HG02981 (cell line): Measurements from ENCODE around the gene RBM19.
"Not testable (repeated sequence)": the region's sequence is repeated elsewhere in the genome, so short reads cannot be mapped to it uniquely, and the experiment has no call there.

Experiments used
- ATAC-seq: cut with Tn5 transposase; IDR thresholded peaks from one replicate; pipeline ENCODE4 v1.9.1; 2021; ENCODE audit warnings: mild to moderate bottlenecking, moderate library complexity; ENCODE audit not compliant: unreplicated experiment

Gene RBM19, protein sequence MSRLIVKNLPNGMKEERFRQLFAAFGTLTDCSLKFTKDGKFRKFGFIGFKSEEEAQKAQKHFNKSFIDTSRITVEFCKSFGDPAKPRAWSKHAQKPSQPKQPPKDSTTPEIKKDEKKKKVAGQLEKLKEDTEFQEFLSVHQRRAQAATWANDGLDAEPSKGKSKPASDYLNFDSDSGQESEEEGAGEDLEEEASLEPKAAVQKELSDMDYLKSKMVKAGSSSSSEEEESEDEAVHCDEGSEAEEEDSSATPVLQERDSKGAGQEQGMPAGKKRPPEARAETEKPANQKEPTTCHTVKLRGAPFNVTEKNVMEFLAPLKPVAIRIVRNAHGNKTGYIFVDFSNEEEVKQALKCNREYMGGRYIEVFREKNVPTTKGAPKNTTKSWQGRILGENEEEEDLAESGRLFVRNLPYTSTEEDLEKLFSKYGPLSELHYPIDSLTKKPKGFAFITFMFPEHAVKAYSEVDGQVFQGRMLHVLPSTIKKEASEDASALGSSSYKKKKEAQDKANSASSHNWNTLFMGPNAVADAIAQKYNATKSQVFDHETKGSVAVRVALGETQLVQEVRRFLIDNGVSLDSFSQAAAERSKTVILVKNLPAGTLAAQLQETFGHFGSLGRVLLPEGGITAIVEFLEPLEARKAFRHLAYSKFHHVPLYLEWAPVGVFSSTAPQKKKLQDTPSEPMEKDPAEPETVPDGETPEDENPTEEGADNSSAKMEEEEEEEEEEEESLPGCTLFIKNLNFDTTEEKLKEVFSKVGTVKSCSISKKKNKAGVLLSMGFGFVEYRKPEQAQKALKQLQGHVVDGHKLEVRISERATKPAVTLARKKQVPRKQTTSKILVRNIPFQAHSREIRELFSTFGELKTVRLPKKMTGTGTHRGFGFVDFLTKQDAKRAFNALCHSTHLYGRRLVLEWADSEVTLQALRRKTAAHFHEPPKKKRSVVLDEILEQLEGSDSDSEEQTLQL

DNA sequence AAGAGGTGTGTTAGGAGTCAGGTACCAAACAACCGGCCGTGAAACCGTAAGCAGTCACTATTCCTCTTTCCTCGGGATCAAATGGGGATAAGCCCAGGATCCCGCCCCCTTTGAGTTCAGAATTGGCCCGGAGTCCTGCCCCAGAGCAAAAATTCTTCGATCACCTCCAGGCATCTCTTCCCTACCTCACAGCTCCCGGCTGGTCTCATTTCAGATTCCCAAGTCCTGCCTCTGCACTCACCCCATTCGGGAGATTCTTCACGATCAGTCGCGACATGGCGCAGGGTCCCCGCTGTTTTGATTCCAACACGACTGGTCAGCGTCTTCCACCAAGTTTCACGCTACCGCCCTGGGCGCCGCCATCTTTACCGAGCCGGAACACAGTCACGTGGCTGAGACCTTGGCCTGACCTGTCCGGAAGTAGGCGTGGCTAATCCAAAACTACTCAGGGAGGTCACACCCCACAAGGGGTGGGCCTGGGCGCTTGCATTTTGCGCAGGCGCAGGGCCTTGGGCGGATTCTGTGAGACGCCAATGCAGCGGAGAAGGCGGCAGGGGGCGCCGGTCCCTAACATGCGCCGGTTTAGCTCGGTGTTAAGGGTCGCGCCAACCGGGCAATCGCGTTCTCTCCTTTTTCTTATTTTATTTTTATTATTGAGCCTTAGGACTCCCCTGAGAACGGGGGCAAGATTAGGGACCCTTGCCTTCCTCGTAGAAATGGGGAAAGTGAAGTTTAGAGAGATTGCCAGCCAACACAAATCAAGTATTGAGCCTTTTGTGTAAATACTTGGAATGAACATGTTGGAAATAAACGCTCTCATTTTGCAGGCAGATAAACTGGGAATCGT is at the start of gene RBM19:
RBM19 (minus strand) TSS at position 375 of the 847 bp plus-strand sequence; CDS start at position 277, 98 bp downstream.
- ATAC-seq, result peak; percentile 94

DNA sequence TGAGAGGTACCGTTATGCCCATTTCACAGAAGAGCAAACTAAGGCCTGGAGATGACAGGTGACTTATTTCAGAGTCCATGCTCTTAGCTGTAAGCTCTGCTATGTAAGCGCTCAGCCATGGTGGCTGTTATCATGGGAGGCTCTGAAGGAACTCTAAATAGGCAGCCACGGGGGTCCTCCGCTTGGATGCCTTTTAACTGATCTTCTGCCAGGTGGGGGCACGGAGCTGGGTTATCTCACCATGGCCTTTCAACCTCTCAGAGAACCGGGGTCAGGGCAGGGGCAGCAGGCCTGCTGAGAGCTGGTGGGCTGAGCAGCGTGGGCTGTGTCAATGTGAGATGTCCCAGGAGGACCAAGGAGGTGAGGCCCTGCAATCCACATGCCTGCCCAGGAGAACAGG is 49.7 kb upstream of the RBM19 start:
- ATAC-seq, result no peak

DNA sequence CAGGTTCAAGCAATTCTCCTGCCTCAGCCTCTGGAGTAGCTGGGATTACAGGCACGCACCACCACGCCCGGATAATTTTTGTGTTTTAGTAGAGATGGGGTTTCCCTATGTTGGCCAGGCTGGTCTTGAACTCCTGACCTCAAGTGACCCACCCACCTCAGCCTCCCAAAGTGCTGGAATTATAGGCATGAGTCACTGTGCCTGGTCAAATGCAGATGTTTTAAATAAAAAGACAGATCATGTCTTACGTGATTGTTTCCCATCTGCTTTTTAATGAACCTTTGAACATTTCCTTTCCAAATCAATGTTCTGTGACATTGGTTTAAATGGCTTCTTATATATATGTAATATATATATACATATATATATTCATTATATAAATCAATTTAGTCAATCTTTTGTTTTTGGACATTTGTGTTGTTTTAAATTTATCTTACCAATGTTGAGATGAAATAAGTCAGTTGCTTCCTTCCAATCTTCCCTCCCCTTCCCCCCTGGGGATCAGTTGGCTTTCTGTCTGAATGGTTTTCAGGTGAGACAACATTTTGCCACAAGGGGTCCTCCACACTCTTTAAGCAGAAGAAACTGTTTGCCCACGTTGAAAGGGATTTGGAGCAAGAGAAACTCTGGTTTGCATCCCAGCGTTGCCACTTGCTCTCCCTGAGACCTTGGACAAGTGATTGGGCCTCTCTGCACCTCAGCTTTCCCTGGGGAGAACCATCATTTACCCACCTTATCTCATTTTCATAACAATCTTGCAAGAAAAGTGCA is 47.6 kb upstream of the RBM19 start:
- ATAC-seq, result no peak

DNA sequence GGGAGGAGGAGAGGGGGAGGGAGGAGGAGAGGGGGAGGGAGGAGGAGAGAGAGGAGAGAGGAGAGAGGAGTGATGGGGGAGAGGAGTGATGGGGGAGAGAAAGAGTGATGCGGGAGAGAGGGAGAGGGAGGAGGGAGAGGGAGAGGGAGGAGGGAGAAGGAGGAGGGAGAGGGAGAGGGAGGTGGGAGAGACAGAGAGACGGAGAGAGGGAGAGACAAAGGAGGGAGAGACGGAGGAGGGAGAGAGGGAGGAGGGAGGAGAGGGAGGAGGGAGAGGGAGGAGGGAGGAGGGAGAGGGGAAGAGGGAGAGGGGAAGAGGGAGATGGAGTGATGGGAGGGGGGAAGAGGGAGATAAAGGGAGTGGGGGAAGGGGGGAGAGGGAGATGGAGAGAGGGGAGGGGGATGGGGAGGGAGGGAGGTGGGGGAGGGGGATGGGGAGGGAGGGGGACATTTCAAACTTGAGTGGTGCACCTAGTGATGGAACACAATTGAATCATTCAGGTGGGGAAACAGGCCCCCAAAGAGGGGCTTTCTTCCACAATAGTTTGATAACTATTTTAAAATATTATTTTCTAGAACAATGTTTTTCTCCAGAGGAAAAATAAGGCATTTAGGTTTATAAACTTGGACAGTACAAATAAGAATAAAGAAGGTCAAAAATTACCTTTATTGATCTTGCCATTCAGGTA is 46.8 kb upstream of the RBM19 start:
- ATAC-seq, result no peak

DNA sequence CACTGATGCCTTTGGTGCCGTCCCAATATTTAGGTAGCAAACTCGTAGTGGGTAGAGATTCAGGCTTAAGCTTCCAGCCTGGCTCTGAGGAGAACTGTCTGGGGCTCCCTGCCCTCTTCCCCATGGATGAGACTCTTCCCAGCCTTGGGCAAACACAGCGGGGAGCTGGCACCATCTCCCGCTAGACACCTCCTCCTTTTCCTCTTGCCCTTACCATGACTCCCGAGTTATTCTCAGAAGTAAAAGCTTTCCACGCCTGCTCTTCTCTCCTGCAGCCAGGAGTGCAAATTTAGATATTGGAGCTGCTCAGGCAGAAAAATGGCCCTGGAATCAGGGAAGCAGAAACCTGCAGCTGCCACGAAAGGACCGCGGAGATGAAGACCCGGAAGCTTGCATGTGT is 45.6 kb upstream of the RBM19 start:
- ATAC-seq, result no peak

DNA sequence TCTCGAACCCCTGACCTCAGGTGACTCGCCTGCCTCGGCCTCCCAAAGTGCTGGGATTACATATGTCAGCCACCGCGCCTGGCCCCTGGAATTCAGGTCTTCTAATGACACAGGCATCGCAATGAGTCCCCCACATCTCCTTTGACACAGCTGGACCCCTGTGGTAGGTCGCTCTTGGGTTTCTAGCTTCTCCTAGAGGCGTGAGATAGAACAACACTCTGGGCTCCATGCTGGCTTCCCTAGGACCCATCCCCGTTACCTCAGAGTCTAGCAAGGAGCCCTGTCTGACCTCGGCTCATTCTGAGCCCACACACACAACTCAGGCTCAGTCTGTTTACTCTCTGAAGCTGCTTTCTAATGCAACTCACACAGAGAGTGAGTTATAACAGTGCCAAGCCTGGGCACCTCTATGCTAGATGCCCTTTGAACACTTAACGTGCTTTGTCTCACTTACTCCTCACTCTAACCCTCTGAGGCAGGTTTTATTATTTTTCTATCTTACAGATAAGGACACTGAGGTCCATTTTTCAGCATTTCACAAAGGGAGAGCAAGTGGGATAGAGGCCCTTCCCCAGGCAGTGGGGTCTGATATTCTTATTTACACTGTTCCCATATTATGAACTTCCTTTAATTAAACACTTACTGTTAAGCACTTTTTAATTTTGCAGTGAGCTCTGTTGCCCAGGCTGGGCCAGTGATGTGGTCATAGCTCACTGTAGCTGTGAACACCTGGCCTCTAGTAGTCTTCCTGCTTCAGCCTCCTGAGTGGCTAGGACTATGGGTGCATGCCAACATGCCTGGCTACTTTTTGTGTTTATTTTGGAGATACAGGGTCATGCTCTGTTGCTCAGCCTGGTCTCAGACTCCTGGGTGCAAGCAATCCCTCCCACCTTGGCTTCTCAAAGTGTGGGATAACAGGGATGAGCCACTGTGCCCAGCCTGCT is 40.6 kb upstream of the RBM19 start:
- no peak for ATAC-seq

DNA sequence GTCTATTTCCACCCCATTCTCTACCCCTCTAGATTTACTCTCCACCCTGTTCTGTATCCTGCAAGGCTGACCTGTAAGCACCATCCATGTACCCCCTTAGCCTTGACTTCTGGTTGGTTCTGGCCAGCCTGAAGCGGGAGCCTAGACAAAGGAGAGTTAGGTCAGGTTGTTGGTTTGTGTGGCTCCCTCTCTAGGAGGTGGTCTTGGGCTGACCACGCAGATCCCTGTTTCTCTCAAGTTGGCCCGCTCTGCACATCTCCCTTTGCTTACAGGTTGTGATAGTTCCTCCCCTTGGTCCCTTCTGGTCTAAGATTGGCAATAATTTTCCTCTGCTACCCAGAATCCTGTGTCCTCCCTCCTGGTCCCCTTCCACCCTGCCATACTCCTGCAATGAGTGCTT is 38.3 kb upstream of the RBM19 start:
- no peak for ATAC-seq

DNA sequence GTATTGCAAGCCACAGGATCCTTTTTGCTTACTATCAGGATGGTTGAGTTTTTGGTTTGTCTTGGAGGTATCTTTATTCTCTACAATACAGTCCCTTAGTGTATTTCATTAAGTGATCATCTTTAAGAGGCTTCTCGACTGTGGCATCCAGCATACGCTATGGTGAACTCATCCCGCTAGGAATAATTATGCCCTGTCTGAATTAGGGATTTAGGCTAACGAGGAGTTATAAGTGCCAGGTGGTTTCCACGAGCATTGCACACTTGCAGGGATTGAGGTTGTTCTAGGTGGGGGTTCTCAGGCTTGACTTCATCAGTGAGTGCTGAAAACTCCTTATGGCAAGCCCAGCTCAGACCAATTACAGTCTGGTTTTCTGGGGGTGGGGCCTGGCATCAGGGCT is 37.2 kb upstream of the RBM19 start:
- ATAC-seq, result no peak

DNA sequence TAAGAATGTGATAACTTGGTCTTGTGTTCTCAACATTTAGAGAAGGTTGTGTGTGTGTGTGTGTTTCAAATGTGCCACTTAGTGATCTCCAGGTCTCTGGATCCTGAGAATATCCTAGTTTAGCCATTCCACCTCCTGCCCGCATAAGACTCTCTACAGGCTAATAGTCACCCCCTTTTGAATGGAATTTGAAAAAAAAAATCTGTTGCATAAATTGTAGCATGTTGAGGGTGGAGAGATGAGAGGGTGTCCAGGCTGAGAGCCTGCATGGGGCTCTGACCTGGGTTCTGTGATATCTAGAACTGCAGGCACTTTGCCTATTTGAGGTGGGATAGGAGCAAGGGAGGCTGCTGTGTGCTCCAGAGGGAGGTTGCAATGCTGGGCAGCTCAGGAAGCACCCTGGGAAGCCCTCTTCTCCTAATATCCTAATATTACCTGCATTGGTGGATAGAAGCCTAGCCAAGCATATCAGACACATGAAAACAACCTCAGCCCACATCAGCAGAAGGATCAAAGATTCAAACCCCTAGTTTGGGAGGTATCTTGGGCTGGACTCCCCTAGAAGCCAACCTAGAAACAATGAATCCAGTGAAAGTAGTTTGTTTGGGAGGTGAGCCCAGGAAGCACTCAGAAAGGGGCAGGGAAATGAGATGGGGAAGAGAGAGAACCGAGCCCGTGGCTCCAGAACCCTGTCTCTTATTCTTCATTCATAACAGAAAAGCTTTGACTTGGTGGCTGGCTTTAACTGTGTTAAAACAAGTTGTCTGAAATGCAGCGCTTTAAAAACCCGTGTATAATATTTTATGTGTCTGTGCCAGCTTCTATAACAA is 35.6 kb upstream of the RBM19 start:
- ATAC-seq, result no peak

DNA sequence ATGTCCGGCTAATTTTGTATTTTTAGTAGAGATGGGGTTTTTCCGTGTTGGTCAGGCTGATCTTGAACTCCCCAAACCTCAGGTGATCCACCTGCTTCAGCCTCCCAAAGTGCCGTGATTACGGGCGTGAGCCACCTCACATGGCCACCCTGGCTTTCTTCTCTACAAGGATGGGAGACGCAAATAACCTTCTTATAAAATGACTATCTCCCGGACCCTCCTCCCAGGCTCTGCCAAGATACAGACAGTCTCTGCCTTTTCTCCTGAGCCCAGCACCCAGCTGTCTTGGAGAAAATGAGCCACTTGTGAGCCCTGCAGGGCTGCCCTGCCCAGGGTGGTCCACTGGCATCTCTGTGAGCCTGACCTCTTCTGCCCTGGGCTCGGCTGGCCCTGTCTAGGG is 34.7 kb upstream of the RBM19 start:
- no peak for ATAC-seq

DNA sequence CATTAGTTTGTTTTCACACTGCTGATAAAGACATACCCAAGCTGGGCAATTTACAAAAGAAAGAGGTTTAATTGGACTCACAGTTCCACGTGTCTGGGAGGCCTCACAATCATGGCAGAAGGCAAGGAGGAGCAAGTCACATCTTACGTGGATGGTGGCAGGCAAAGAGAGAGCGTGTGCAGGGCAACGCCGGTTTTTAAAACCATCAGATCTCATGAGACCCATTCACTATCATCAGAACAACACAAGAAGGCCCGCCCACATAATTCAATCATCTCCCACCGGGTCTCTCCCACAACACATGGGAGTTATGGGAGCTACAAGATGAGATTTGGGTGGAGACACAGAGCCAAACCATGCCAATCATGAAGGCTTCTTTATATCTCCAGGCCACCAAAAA is 34.1 kb upstream of the RBM19 start:
- ATAC-seq, result not testable (repeated sequence)

DNA sequence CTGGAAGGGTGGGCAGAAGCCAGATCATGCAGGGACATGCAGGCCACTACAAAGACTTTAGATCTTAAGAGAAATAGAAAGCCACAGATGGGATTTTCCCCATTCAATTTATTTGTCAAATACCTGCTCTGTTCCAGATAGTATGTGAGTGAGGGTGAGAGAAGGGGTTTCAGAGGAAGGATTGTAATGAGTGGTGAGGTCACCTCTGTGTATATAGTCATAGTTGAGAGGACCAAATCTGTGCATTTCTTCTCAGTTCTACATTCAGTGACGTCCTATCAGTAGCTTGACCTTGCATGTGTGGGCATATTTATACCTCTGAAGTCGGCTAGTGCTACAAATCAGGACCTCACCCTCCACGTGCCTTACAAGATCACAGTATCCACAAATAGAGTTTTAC is 31.2 kb upstream of the RBM19 start:
- ATAC-seq, result no peak

DNA sequence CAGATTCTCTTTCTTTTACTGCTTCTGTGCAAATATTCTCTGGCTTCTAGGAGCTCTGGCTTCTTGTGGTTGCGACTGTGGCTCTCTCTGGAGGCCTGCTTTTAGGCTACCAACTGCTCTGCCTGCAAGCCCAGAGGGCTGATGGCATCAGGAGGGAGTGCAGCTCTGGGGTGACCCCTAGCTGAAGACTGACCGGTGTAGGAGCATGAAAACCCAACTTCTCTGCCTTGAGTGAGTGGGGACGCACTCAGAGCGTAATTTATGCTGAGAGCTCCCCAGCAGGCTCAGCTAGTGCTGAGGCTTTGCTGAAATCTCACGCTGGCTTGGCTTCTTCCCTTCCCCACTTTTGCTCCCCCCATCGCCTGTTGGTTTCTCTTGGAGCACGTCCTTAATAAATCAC is 29.9 kb upstream of the RBM19 start:
- ATAC-seq, result no peak

DNA sequence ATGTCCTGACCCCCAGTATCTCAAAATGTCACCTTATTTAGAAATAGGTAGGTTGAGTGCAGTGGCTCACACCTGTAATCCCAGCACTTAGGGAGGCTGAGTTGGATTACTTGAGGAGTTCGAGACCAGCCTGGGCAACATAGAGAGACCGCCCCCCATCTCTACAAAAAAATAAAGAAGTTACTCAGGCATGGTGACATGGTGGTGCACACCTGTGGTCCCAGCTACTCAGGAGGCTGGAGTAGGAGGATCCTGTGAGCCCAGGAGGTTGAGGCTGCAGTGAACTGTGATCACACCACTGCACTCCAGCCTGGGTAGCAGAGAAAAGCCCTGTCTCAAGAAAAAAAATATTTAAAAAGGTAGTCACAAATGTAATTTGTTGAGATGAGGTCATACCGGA is 27.9 kb upstream of the RBM19 start:
- no peak for ATAC-seq

DNA sequence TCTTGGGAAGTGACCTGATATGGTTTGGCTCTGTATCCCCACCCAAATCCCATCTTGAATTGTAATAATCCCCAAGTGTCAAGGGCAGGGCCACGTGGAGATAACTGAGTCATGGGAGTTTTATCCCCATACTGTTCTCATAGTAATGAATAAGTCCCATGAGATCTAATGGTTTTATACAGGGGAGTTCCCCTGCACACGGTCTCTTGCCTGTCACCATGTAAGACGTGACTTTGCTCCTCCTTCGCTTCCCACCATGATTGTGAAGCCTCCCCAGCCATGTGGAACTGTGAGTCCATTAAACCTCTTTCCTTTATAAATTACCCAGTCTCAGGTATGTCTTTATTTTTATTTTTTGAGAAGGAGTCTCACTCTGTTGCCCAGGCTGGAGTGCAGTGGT is 26.6 kb upstream of the RBM19 start:
- not testable (repeated sequence) for ATAC-seq

DNA sequence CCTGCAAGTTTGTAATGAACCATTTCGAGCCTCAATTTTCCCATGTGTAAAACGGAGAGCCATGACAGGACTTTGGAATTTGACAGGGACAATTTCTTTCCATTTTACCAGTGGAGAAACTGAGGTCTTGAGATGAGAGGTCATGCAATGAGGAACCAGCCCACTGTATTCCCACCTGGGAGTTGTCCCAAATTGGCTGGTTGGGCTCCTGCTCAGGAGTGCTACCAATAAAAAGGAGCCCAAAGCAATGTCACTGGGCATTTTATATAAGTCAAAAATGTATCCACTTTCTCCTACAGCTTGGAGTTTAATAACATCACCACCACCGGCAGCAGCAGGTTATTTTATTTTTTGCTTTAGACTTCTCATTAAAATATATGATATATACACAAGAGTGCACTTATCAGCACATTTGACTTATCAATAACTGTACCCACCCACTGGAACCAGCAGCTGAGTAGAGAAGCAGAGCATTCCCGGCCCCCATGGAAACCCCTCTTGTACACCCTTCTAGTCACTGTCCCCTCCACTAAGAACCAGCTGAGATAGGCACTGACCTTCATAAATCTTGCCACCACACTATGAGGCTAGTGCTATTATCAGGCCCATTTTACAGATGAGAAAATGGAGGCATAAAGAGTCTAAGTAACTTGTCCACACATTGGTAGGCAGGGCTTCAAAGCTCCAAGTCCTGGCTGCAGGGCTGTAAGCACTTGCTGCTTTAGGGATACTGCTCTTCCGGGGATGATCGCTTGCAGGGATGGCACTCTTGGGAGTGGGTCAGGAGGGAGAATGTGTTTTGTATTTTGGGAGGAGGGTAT is 25.3 kb upstream of the RBM19 start:
- no peak for ATAC-seq
